CD4-positive, alpha-beta T cell treated with Interleukin-12 subunit alpha and Interleukin-12 subunit beta, for 1 hour (primary cell): ENCODE data around the gene SKIDA1.

Experiments used
- DNase-seq: peaks from one replicate; pipeline ENCODE4 v3.0.0-alpha.2; 2020

The SKIDA1 gene

GRCh38 chr10:21475393-21475792 lies 50.1 kb downstream of the SKIDA1 start:
- DNase-seq: no peak

- DNase-seq: no peak
Measured at GRCh38 chr10:21473541-21473940, 51.9 kb downstream of the SKIDA1 start.

- no peak for DNase-seq
Measured at GRCh38 chr10:21473135-21473534, 52.3 kb downstream of the SKIDA1 start.

- DNase-seq: no peak
Measured at GRCh38 chr10:21468086-21468485, 57.4 kb downstream of the SKIDA1 start.

GRCh38 chr10:21467633-21468032 lies 57.8 kb downstream of the SKIDA1 start:
- DNase-seq: no peak

- DNase-seq: no peak
Measured at GRCh38 chr10:21464134-21464533, 61.3 kb downstream of the SKIDA1 start.
